Prostate gland (tissue), 2 donors: ENCODE data around the gene TPO. TPM values are rescaled to one million over a fixed set of nuclear protein-coding genes. Genes with fewer than 3 reads are reported as not detected.
"Not testable (repeated sequence)": the region's sequence is repeated elsewhere in the genome, so short reads cannot be mapped to it uniquely, and the experiment has no call there.

Source experiments
- DNase-seq: peaks from one replicate; pipeline ENCODE4 v3.0.0-alpha.2; 2019; ENCODE audit warnings: low spot score
- H3K27ac ChIP-seq, 2 donors: fragments of 200-600 bp; sonication (generic); 2 replicates each; pipeline ENCODE4 v1.5.1; 2017 to 2019
- H3K27me3 ChIP-seq: fragments of 200-600 bp; sonication (generic); replicated peaks from 2 replicates; pipeline ENCODE4 v1.5.1; 2019; ENCODE audit not compliant: insufficient read depth
- H3K36me3 ChIP-seq, 2 donors: fragments of 200-600 bp; sonication (generic); 1 replicate in 1 of 2; 2 replicates in 1 of 2; pipeline versions ENCODE4 v1.5.1 to v1.8.1; 2017 to 2019
- H3K4me1 ChIP-seq: fragments of 200-600 bp; sonication (generic); replicated peaks from 2 replicates; pipeline ENCODE4 v1.5.1; 2019
- H3K4me3 ChIP-seq, 2 donors: fragments of 200-600 bp; sonication (generic); 2 replicates each; pipeline ENCODE4 v1.5.1; 2017 to 2019
- H3K9me3 ChIP-seq: fragments of 200-600 bp; sonication (generic); 2 replicates; pipeline ENCODE4 v1.5.1; 2017
- POLR2A ChIP-seq: fragments of 450-650 bp; IDR thresholded peaks from one replicate; pipeline ENCODE4 v1.6.1; 2016; ENCODE audit warnings: antibody characterized with exemption, mild to moderate bottlenecking
- POLR2AphosphoS5 ChIP-seq: sonication (generic); formaldehyde crosslinking; IDR thresholded peaks from one replicate; pipeline ENCODE4 v1.6.1; 2017; ENCODE audit warnings: antibody characterized with exemption
- whole genome bisulfite sequencing: methylation state at CpG from one replicate; pipeline ENCODE4 v1.1.5; 2018; 5-methylcytosine and 5-hydroxymethylcytosine counted together
- intact Hi-C: fragments of 100-400 bp; cut with DNase I; formaldehyde crosslinking; loops from one replicate; pipeline ENCODE4 v1.14.2; 2022
- total RNA-seq, 2 donors: library from RNA; depleted of rRNA; stranded (reverse); fragments of >200 nt; gene quantifications; one replicate each; pipeline ENCODE4 v1.1.0, GENCODE V29; 2016
- TF ChIP-seq, protein P1 (sequence below), 4 experiments: fragments of 200-600 bp in 2 of 4; fragments of 450-650 bp in 2 of 4; sonication (generic) in 2 of 4; IDR thresholded peaks; 1 replicate in 3 of 4; 2 replicates in 1 of 4; pipeline ENCODE4 v1.5.1; 2016 to 2019; ENCODE audit warnings: antibody characterized with exemption in 4 of 4, mild to moderate bottlenecking in 2 of 4, moderate library complexity in 2 of 4

TPO gene
- total RNA-seq, 2 donors from 2014 or later: 0.82 to 1.4 TPM

DNA sequence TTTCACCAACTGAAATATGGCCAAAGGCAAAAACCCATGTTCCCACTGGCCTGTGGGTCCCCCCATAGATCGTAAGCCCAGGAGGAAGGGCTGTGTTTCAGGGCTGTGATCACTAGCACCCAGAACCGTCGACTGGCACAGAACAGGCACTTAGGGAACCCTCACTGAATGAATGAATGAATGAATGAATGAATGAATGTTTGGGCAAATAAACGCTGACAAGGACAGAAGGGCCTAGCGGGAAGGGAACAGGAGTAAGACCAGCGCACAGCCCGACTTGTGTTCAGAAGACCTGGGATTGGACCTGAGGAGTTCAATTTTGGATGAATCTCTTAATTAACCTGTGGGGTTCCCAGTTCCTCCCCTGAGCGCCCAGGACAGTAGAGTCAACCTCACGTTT is 76.2 kb downstream of the TPO start:
- H3K9me3 ChIP-seq: no peaks in the 10 kb centered on the region
- no peaks in the 10 kb centered on the region for H3K4me1 ChIP-seq
- no peak overlapping the region for H3K4me3 ChIP-seq
- 96% methylated on average over 9 of the region's 9 CpGs for WGBS
- TF ChIP-seq POLR2A: no peak
- intact Hi-C loops: no loop called here
- no peak overlapping the region for H3K27ac ChIP-seq
- H3K36me3 ChIP-seq: no peaks in the 10 kb centered on the region
- DNase-seq: no peak
- no peaks in the 10 kb centered on the region for H3K27me3 ChIP-seq

DNA sequence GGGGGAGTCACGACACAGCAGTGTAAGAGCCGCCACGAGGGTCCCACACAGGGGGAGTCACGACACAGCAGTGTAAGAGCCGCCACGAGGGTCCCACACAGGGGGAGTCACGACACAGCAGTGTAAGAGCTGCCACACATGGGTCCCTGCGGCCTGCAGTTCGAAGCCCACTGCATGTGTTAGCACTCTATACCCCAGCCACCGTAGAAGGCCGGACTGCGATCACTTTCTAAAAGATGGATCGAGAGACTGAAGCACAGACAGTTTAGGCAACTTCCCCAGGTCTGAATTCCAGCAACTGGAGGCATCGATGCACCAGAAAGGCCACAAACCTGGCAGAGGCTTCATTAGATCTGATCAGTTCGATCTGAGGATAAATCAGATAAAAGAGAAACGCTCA is 77.1 kb downstream of the TPO start:
- H3K4me3 ChIP-seq, H3K27ac ChIP-seq, H3K36me3 ChIP-seq, intact Hi-C loops, H3K4me1 ChIP-seq, H3K9me3 ChIP-seq, DNase-seq, H3K27me3 ChIP-seq: not testable (repeated sequence)
- 78% methylated on average over 13 of the region's 16 CpGs for WGBS

- H3K4me1 ChIP-seq: no peaks in the 10 kb centered on the region
- H3K27me3 ChIP-seq: no peaks in the 10 kb centered on the region
- TF ChIP-seq, protein P1, sequence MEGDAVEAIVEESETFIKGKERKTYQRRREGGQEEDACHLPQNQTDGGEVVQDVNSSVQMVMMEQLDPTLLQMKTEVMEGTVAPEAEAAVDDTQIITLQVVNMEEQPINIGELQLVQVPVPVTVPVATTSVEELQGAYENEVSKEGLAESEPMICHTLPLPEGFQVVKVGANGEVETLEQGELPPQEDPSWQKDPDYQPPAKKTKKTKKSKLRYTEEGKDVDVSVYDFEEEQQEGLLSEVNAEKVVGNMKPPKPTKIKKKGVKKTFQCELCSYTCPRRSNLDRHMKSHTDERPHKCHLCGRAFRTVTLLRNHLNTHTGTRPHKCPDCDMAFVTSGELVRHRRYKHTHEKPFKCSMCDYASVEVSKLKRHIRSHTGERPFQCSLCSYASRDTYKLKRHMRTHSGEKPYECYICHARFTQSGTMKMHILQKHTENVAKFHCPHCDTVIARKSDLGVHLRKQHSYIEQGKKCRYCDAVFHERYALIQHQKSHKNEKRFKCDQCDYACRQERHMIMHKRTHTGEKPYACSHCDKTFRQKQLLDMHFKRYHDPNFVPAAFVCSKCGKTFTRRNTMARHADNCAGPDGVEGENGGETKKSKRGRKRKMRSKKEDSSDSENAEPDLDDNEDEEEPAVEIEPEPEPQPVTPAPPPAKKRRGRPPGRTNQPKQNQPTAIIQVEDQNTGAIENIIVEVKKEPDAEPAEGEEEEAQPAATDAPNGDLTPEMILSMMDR (IDR thresholded peaks at IDR 0.05): no peak
- no peak for TF ChIP-seq POLR2AphosphoS5
- TF ChIP-seq POLR2A: no peak
- no peak overlapping the region for H3K27ac ChIP-seq
- H3K9me3 ChIP-seq: no peaks in the 10 kb centered on the region
- H3K4me3 ChIP-seq: no peak overlapping the region
- DNase-seq: no peak
- H3K36me3 ChIP-seq: no peaks in the 10 kb centered on the region
- intact Hi-C loops: no loop called here
- WGBS: 89% methylated on average over 8 of the region's 8 CpGs
Observed at GRCh38 chr2:1491751-1492150, 78.5 kb downstream of the TPO start.

DNA sequence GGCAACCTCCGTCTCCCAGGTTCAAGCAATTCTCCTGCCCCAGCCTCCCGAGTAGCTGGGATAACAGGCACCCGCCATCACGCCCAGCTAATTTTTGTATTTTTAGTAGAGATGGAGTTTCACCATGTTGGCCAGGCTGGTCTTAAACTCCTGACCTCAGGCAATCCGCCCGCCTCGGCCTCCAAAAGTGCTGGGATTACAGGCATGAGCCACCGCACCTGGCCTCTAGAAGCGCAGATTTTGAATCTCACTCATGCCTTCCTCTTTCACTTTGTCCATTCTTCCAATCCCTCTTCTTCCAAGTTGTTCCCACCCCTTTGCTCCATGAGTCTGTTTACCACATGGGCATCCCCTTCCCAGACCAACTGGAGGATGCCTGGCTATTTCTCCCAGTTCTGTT is 79.0 kb downstream of the TPO start:
- WGBS: 96% methylated on average over 9 of the region's 9 CpGs
- DNase-seq, intact Hi-C loops, H3K27ac ChIP-seq, H3K9me3 ChIP-seq, H3K27me3 ChIP-seq, H3K4me3 ChIP-seq, H3K36me3 ChIP-seq, H3K4me1 ChIP-seq: not testable (repeated sequence)

GRCh38 chr2:1492711-1493430 is 79.6 kb downstream of the TPO start:
- H3K4me1 ChIP-seq: no peaks in the 10 kb centered on the region
- no peaks in the 10 kb centered on the region for H3K27me3 ChIP-seq
- no peaks in the 10 kb centered on the region for H3K9me3 ChIP-seq
- no peak for DNase-seq
- H3K4me3 ChIP-seq: no peak overlapping the region
- H3K27ac ChIP-seq: no peak overlapping the region
- TF ChIP-seq POLR2AphosphoS5: no peak
- no peak for TF ChIP-seq POLR2A
- TF ChIP-seq, protein P1 (IDR thresholded peaks at IDR 0.05): no peak
- intact Hi-C loops: no loop called here
- 82% methylated on average over 15 of the region's 15 CpGs for WGBS
- no peaks in the 10 kb centered on the region for H3K36me3 ChIP-seq

DNA sequence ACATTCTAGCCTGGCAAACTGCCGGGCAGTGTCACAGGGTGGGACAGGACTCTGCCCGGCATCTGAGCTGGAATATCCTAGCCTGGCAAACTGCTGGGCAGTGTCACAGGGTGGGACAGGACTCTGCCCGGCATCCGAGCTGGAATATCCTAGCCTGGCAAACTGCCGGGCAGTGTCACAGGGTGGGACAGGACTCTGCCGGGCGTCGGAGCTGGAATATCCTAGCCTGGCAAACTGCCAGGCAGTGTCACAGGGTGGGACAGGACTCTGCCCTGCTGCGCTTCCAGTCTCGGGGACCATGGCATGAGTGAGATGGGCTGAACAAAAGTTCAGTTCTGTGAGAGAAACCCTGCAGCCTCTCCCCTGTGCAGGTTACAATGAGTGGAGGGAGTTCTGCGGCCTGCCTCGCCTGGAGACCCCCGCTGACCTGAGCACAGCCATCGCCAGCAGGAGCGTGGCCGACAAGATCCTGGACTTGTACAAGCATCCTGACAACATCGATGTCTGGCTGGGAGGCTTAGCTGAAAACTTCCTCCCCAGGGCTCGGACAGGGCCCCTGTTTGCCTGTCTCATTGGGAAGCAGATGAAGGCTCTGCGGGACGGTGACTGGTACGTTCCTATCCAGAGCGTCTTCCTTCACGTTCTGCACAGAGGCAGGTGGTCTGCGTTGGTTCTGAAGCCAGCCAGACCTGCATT is 80.3 kb downstream of the TPO start:
- intact Hi-C loops: no loop called here
- H3K9me3 ChIP-seq: no peaks in the 10 kb centered on the region
- H3K27ac ChIP-seq: no peak overlapping the region
- H3K4me1 ChIP-seq: no peaks in the 10 kb centered on the region
- 77% methylated on average over 24 of the region's 24 CpGs for WGBS
- no peak for DNase-seq
- no peak overlapping the region for H3K4me3 ChIP-seq
- no peaks in the 10 kb centered on the region for H3K27me3 ChIP-seq
- TF ChIP-seq POLR2A (no peak), POLR2AphosphoS5 (no peak)
- TF ChIP-seq, protein P1 (IDR thresholded peaks at IDR 0.05): no peak
- no peaks in the 10 kb centered on the region for H3K36me3 ChIP-seq
